UCSD-AML1 (cell line): Measurements from ENCODE around the gene TSFM.
"Not testable (repeated sequence)": the region's sequence is repeated elsewhere in the genome, so short reads cannot be mapped to it uniquely, and the experiment has no call there.

Source experiments
- DNase-seq: peaks from one replicate; lab custom pipeline; 2025; ENCODE audit not compliant: unreplicated experiment; lab: John Stamatoyannopoulos, UW

The TSFM gene

DNA sequence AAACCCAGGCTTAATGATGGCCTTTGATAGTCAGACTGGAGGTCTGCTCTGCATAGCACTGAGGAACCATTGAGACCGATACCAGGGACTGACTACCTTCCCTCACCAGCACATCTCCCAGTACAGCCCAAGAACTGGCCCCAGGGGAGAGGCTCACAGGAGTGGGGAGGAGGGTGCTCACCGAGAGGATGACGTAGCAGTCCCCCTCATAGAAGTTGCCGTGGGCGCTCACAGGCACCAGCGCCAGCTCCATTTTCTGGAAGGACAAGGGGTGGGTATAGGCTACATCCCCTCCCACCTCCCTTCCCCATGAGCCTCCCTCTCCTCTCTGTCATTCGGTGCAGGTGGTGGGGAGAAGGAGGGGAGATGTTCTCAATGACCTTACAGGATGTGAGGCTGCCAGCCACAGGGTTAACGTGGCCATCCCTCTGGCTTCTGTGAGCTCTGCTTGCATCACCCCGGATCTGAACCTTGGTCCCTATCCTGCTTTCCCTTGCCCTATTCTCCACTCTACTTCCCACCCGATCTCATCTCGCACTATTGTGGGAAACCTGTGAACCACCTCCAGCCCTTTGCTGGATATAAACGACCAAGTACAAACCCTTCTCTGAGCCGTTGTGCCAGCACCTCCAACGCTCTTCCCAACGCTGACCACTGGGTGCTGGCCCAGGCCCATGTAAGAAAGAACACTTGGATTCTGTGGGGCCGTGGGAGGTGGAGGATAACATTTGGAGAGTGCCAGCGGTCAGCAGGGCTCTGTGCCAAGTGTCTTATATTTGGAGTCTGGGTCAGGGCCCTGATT lies 31.6 kb downstream of the TSFM start:
- DNase-seq, result no peak

DNA sequence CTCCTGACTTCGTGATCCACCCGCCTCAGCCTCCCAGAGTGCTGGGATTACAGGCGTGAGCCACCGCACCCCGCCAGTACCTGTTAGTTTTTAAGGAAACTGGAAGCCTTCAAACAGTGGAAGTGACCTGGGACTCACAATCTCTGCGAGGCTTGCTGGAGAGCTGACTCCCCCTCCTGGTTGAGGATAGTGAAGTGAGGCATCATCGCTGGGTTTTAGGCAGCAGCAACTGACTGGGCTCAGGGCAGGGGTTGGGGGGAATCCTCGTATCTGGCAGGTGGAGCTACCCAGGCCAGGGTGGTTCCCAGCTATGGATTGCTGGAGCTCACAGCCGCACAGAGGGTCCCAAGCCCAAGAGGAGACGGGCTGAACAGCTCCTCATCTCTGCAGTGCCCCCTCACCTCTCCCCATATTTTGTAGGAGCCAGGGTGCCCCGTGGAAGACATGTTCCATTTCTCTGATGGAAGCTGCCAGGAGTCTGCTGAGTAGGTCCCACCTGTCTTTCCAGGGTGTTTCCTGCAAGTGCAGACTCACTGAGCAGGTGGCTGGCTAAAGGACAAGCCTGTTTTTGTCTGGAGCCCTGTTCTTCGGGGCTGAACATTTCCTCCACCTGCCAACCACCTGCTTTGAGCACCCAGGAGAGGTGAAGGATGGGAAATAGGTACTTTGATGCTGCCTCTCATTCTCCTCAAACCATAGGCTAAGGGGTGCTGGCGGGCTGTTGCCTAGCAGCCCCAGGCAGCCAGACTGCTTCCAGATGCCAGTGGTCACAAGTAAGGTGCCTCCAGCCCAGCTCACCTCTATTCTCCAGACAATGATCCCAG lies 32.8 kb downstream of the TSFM start:
- no peak for DNase-seq

DNA sequence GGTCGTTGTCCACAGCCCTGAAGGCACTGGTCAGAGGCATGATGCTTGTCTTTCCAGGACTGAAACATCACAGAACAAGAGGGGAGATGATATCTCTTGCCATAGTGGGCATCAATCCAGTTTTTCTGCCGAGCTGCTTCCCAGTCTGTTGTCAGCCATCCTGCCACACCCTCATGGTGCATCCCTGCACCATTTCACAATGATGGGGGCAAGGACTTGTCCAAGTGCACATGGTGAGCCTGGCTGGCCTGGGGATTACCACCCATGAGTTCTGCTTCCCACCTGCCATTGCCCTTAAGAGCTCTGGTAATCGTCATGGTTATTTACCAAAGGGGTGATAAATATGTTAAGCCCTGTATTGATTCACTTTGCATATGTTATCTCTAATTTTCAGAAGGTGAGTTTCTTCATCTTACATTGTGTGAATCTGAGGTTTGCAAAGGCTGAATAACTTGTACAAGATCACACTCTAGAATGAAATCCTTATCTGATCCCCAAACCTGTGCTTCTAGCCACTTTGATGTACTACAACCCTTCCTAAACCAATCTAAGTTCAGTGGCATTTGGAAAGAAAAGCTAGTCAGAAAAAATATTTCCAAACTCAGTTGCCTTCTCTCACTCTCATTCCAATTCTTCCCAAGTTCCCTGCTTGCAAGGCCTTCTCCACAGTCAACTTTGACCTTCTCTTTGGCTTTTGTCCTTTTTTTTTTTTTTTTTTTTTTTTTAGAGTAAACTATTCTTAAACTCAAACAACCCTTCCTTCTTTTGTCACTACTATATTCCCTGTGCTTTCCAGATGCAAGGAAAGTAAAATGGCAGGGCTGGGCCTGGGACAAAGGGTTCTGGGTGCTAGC lies 33.6 kb downstream of the TSFM start:
- DNase-seq, result no peak

DNA sequence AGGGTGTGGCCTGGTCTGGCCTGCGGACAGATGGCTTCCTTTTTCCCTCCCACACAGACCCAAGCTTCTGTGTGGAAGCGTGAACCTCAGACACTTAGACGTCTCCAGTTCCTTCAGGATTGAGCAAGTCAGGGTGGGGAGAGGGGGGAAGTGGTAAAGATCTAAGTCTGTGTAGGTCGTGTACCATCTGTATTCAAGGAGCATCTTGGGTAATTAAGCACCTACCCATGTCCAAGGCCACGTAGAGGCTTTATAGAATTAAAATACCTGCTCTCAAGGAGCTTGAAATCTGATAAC lies 34.2 kb downstream of the TSFM start:
- peak; percentile 58 for DNase-seq

DNA sequence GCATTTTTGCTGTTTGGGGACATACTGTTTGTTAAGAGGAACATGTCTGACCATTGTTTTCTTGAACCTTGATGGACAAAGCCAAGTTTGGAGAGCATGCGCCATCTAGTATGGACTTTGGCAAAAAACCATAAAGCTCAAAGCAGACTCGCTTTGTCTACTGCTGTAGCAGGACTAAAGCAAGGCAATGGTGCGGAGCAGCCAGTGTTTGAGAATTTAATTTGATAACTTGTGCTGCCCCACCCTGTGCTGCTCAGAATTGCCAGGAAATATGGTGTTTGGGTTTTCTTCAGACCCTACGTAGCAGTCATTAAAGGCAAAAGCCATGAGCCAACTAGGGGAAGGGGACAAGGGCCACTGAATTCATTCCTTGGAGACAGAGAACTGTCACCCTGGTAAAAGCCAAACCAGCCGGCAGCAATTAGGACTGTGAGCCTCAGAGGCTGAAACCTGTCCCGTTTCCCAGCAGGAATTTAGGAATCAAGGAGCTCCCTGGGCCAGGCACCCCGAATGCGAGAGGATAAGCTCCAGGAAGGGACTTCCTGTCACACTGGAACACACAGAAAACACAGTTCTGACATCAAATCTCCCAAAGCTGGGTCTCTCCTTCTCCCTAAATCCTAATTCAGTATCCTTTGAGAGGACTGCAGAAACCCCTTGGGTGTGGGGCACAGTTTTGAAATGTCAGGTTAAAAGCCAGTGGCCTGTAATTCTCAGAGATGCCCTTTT lies 34.8 kb downstream of the TSFM start:
- DNase-seq, result no peak

DNA sequence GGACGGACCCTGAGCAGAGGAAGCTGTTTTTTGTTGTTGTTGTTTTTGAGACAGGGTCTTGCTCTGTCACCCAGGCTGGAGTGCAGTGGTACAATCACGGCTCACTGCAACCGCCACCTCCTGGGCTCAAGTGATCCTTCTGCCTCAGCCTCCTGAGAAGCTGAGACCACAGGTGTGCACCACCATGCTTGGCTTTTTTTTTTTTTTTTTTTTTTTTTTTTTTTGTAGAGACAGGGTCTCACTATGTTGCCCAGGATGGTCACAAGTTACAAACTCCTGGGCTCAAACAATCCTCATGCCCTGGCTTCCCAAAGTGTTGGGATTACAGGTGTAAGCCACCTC lies 35.4 kb downstream of the TSFM start:
- DNase-seq, result not testable (repeated sequence)

DNA sequence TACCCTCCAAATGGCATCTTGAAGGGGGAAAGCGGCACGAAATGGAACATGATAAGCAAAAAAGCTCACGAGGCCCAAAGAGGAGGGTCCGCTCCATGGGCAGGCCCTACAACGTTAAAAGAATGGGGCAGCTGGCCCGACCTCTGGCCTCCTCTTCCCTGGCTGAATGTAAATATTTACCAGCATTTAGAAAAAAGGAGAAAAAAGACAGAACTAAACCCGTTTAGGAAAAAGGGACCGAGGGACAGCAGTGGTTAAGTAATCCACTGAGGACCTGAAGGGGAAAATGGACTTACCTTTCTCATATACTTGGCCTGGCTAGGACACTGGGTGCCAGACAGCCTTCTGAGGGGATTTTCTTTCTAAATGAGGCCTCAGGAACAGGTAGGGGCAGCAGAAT lies 37.5 kb downstream of the TSFM start:
- DNase-seq, result not testable (repeated sequence)

DNA sequence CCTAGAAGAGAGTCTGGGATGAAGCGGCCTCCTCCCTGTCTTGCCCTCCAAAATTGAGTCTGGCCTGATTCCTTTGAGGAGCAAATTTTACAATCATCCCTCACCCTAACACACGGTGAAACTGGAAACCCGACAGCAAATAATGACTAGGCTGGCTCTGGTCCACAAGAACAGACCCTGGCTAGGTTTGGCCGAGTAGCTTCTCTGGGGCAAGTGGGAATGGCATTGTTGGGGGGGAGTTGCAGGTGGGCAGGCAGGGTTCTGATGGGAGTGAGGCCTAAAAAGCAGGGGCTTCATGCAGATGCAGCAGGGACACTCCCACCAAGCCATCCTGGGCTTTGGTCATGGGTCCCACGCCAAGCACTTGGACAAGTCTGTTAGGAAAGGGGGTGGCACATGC lies 38.4 kb downstream of the TSFM start:
- DNase-seq, result not testable (repeated sequence)

DNA sequence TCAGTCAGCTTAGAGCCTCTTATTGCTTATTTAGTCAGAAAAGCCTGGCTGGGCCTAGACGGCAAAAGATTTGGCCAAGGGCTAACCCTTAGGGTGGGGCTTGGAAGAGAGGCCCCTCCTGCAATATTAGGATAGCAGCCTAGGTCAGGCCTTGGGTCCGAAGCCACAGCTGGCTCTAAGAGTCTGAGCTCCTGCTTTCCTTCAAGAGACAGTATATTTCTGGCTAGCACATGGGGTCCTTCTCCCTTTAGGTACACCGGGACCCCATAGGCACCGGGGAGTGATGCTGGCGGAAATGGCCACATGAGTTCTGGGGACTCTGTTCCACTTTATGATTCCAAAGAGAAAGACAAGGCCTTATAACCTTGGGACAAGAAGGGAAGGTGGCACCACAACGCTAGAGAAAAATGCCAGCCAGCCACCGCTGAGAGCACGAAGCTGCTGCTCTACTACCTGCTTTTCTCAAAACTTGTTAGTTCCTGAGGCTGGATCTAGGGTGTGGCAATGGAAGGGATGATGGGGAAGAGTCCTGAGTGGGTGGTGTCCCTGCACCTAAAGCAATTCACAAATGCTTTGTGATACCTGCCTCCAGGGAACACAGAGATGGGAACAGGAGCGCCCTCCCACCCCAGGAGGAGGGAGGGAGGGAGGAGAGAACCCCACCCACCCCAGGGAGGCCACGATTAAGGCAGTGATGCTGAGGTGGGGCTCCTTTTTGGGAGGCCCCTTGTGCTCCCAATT lies 39.1 kb downstream of the TSFM start:
- no peak for DNase-seq

DNA sequence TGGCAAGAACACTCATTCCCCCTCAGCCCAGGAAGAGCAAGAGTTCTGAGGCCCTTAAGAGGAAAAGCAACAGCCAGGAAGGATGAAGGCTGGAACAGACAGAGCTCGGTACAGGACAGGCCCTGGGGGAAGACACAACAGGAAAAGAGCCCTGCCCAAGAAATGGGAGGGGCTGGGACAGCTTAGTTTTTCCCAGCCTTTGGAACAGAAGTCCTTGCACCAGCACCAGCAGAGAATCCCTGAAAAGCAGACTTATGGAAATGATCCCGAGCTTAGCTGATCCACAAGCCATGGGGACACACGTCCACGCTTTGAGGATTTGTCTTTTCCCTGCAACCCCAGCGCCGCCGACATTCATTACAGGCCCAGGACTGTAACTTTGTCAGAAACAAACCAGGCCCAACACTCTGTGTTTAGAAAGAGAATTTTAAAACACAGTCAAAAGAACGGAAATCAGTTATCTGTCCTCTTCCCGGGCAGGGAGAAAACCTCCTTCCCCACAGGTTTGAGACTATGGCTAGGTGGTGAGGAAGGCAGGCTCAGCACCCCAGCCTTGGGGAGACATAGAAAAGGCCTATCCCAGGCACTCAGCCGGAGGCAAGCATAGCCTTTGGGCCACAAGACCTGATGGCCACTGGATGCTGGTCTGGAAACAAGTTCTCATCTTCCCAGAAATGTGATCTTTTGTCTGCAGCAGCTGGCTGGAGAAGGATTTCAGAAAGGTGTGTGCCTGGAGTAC lies 40.0 kb downstream of the TSFM start:
- DNase-seq, result no peak

DNA sequence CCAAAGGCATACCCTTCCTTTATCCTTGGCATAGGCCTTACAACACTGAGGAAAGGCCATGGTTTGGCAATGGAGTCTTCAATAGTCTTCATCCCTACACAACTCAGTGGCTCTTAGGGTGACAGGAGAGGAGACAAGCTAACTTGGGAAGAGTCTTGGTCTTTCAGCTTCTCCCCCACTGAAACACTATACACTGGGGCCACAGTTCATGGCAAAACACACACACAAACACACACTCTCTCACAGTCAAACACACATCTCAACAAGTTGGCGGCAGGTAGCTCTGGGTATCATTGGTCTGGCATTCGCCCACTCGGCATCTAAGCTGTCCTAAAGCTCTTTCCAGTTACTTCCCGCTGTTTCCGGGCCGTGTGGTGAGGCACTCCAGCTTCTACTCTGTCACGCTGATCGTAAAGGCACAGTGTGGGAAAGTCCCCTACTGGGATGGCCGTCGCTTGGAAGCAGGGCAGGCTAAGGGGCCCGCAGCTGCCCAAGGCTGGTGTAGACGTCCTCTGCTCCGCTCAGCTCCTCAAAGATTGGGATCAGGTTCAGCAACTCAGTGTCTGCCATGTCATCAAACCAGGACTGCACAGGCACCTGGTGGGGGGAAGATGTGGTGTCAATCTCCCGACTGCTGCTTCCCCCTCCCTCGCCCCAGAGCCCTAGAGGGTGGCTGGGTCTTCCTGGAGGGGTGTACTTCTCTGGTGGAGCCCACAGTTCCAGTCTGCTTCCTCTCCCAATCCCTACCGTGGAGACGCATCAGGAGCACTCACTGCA lies 40.7 kb downstream of the TSFM start:
- no peak for DNase-seq

DNA sequence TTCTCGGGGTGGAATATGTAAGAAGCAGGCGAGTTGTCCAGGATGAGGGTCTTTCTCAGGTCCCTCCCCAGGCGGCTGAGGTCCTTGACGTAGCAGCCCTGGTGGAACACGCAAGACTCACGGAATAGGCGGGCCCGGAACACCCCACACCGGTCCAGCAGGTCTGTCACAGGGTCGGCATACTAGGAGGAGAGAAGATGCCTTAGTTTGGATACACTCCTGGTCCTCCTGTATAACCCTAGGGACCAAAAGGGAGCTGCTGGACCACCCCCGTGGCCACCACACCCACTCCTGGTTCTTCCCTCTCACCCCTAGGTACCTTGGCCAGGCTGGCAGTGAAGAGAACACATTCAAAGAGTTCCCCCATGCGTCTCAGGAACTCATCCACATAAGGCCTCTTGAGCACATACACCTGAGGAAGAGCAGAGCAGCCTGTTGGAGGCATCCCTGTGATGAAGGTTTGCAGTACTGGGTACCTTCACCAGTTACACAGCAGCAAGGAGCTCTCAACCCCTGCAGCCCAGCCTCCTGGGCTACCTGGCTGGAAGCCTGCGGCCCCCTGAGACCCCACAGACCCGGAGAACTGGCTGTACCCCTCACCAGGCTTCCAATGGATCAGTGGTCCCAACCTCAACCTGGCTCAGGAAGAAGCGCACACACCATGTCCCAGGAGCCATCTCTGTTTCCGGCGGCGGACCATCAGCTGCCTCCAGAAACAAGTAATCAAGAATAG lies 41.5 kb downstream of the TSFM start:
- no peak for DNase-seq

DNA sequence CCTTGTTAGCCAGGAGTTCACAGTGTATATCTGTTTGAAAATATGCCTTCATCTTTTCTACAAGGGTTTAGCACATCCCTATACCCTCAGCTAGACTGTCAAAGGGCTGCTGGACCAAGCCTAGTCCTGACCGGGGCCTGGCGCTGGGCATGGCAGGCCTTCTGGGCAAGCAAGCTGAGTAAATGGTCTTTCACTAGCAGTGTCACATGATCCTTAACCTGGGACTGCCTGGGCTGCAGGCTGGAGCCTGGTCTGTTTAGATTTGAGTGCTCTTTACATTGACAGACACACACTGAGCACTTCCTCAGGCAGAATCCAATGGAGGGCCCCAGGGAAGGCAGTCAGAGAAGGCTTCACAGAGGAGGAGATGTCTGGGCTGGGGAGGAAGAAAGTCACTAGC lies 42.9 kb downstream of the TSFM start:
- no peak for DNase-seq

DNA sequence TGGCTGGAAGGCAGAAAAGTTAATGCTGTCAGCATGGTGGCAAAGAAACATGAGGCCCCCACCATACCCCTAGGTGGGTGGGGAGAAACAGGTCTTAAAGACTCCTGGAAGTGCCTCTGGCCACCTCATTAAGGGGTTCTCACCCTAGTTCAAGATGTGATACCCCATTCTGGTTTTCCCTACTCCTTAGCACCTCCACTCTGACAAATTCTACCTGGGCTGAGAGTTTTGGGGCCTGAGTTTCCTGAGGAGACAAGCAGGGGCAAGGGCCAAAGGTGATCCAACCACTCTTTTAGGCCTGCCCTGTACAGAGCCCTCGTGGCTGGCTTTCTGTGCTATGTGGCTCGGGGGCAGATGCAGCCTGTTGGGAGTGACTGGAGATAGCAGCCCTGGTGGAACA lies 43.8 kb downstream of the TSFM start:
- no peak for DNase-seq

DNA sequence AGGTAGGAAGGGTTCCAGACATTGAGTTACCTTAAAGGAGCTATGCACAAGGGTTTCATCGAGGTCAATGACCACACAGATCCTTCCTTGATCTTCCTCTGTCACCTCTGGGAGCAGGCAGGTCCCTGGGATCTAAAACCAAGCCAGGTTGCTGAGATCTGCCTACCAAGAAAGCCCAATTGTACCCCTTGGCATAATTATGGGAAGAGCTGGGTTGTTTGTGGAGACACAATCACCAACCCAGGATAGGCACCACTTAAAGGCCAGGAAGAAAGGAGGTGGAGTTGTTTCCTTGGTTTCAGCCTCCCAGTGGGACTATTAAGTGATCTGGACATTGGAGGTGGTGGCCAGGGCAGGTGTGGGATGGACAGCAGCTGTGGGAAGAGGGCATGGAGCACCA lies 44.4 kb downstream of the TSFM start:
- no peak for DNase-seq

DNA sequence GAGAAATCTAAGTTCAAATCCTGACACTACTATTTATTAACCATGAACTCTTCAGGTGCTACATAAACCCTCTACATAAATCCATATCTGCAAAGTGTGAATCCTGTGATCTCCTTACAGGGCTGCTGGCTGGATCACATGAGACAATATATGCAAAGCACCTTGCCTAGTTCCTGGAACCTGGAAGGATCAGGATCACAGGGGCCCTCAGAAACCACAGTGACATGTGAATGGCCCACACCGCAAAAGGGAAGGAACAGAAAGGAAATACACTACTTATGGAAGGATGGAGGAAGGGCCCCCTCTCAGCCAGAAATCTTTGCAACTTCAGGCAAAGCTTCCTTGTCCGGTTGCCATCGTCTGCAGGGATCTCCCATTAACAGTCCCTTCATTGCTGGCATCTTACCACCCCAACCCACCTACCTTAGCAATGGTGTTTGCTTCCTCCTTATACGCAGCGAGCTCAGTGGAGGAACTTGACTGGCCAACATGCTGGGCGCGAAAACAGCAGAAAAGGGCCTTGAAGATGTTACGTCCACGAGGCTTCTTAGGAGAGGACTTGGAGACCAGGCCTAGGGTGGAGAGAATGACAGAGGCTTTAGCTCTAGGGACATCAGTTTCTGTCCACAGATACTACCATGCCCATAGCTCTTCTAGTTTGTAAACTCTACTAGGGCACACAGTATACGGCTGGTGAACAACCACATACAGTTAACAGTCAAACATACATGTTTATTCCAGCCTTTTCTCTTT lies 46.6 kb downstream of the TSFM start:
- no peak for DNase-seq

DNA sequence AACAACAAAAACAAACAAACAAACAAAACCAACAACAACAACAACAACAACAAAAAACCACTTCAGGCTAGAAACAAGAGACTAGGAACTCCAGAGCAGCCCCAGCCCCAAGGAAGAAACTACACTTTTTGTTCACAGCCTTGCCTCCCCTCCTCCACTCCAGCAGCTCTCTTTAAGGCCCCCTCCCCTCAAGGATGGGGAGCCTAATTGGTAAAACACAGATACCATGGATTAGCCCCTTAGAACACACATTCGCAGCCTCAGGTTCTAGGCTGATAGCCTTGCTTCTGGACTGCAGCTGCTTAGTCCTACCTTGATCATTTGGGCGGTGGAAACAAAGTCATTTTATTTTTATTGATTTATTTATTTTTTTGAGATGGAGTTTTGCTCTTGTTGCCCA lies 47.8 kb downstream of the TSFM start:
- DNase-seq, result no peak

DNA sequence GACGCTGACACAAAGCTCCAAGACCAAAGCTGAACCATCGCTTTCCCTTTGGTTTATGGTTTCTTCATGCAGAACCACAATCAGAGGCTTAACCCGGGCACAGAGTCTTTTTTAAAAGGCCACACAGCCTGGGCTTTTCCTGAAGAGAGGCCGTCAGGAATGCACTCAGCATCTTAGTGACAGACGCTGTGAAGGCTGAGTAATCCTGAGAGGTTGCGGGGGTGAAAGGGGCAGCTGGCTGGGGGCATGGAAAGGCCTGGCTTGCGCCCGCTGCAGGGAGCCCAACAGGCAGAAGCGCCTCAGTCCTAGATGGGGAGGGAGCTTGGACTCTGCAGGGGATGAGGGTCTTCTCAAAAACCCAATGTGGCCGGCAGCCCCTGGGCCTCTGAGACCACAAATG lies 50.4 kb downstream of the TSFM start:
- no peak for DNase-seq
